Measurements from ENCODE around the gene EFNA5.

DNA sequence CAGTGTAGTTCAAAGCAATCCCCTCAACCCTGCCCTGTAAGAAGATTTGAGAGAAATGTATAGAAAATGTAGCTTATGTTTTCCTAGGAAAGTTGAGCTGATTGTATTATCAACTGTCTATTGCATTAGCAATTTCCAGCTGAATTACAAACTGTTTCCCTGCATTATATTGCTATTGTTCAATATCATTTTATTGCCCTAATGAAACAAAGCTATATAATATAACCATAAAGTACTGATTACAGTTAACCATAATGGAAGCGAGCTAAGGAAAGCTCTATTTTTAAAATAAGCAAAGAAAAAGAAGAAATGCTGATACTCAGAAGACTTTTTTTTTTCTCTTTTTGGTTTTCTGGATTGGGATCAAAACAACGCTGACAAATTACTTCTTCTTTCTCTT is 228.3 kb downstream of the EFNA5 start:
- TF ChIP-seq EZH2phosphoT487 (IDR thresholded peaks at IDR 0.05; ENCODE audit: unreplicated experiment) = no peak
- TF ChIP-seq, protein P1, sequence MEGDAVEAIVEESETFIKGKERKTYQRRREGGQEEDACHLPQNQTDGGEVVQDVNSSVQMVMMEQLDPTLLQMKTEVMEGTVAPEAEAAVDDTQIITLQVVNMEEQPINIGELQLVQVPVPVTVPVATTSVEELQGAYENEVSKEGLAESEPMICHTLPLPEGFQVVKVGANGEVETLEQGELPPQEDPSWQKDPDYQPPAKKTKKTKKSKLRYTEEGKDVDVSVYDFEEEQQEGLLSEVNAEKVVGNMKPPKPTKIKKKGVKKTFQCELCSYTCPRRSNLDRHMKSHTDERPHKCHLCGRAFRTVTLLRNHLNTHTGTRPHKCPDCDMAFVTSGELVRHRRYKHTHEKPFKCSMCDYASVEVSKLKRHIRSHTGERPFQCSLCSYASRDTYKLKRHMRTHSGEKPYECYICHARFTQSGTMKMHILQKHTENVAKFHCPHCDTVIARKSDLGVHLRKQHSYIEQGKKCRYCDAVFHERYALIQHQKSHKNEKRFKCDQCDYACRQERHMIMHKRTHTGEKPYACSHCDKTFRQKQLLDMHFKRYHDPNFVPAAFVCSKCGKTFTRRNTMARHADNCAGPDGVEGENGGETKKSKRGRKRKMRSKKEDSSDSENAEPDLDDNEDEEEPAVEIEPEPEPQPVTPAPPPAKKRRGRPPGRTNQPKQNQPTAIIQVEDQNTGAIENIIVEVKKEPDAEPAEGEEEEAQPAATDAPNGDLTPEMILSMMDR (conservative IDR thresholded peaks at IDR 0.05; ENCODE audit: low read depth in 2 of 2) = no peak
- TF ChIP-seq EZH2 (IDR thresholded peaks at IDR 0.05; ENCODE audit: low read depth, unreplicated experiment) = no peak
- TF ChIP-seq, protein P2, sequence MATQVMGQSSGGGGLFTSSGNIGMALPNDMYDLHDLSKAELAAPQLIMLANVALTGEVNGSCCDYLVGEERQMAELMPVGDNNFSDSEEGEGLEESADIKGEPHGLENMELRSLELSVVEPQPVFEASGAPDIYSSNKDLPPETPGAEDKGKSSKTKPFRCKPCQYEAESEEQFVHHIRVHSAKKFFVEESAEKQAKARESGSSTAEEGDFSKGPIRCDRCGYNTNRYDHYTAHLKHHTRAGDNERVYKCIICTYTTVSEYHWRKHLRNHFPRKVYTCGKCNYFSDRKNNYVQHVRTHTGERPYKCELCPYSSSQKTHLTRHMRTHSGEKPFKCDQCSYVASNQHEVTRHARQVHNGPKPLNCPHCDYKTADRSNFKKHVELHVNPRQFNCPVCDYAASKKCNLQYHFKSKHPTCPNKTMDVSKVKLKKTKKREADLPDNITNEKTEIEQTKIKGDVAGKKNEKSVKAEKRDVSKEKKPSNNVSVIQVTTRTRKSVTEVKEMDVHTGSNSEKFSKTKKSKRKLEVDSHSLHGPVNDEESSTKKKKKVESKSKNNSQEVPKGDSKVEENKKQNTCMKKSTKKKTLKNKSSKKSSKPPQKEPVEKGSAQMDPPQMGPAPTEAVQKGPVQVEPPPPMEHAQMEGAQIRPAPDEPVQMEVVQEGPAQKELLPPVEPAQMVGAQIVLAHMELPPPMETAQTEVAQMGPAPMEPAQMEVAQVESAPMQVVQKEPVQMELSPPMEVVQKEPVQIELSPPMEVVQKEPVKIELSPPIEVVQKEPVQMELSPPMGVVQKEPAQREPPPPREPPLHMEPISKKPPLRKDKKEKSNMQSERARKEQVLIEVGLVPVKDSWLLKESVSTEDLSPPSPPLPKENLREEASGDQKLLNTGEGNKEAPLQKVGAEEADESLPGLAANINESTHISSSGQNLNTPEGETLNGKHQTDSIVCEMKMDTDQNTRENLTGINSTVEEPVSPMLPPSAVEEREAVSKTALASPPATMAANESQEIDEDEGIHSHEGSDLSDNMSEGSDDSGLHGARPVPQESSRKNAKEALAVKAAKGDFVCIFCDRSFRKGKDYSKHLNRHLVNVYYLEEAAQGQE (IDR thresholded peaks at IDR 0.05; ENCODE audit: unreplicated experiment) = no peak
- no peak for TF ChIP-seq JUNB (IDR thresholded peaks at IDR 0.05; ENCODE audit: unreplicated experiment)
- TF ChIP-seq POLR2AphosphoS5 (IDR thresholded peaks at IDR 0.05; ENCODE audit: low read depth) = no peak
- TF ChIP-seq, protein P3, sequence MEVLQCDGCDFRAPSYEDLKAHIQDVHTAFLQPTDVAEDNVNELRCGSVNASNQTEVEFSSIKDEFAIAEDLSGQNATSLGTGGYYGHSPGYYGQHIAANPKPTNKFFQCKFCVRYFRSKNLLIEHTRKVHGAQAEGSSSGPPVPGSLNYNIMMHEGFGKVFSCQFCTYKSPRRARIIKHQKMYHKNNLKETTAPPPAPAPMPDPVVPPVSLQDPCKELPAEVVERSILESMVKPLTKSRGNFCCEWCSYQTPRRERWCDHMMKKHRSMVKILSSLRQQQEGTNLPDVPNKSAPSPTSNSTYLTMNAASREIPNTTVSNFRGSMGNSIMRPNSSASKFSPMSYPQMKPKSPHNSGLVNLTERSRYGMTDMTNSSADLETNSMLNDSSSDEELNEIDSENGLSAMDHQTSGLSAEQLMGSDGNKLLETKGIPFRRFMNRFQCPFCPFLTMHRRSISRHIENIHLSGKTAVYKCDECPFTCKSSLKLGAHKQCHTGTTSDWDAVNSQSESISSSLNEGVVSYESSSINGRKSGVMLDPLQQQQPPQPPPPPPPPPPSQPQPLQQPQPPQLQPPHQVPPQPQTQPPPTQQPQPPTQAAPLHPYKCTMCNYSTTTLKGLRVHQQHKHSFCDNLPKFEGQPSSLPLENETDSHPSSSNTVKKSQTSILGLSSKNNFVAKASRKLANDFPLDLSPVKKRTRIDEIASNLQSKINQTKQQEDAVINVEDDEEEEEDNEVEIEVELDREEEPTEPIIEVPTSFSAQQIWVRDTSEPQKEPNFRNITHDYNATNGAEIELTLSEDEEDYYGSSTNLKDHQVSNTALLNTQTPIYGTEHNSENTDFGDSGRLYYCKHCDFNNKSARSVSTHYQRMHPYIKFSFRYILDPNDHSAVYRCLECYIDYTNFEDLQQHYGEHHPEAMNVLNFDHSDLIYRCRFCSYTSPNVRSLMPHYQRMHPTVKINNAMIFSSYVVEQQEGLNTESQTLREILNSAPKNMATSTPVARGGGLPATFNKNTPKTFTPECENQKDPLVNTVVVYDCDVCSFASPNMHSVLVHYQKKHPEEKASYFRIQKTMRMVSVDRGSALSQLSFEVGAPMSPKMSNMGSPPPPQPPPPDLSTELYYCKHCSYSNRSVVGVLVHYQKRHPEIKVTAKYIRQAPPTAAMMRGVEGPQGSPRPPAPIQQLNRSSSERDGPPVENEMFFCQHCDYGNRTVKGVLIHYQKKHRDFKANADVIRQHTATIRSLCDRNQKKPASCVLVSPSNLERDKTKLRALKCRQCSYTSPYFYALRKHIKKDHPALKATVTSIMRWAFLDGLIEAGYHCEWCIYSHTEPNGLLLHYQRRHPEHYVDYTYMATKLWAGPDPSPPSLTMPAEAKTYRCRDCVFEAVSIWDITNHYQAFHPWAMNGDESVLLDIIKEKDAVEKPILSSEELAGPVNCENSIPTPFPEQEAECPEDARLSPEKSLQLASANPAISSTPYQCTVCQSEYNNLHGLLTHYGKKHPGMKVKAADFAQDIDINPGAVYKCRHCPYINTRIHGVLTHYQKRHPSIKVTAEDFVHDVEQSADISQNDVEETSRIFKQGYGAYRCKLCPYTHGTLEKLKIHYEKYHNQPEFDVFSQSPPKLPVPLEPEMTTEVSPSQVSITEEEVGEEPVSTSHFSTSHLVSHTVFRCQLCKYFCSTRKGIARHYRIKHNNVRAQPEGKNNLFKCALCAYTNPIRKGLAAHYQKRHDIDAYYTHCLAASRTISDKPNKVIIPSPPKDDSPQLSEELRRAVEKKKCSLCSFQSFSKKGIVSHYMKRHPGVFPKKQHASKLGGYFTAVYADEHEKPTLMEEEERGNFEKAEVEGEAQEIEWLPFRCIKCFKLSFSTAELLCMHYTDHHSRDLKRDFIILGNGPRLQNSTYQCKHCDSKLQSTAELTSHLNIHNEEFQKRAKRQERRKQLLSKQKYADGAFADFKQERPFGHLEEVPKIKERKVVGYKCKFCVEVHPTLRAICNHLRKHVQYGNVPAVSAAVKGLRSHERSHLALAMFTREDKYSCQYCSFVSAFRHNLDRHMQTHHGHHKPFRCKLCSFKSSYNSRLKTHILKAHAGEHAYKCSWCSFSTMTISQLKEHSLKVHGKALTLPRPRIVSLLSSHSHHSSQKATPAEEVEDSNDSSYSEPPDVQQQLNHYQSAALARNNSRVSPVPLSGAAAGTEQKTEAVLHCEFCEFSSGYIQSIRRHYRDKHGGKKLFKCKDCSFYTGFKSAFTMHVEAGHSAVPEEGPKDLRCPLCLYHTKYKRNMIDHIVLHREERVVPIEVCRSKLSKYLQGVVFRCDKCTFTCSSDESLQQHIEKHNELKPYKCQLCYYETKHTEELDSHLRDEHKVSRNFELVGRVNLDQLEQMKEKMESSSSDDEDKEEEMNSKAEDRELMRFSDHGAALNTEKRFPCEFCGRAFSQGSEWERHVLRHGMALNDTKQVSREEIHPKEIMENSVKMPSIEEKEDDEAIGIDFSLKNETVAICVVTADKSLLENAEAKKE (CRISPR knock-in tag; IDR thresholded peaks at IDR 0.05) = no peak
- no peak for TF ChIP-seq STAT1 (IDR thresholded peaks at IDR 0.05; ENCODE audit: unreplicated experiment)
- TF ChIP-seq CREB1 (CRISPR knock-in tag; IDR thresholded peaks at IDR 0.05; ENCODE audit: low read depth) = no peak
- no peak for TF ChIP-seq NANOG (IDR thresholded peaks at IDR 0.05; ENCODE audit: borderline replicate concordance)
- TF ChIP-seq, protein P4, sequence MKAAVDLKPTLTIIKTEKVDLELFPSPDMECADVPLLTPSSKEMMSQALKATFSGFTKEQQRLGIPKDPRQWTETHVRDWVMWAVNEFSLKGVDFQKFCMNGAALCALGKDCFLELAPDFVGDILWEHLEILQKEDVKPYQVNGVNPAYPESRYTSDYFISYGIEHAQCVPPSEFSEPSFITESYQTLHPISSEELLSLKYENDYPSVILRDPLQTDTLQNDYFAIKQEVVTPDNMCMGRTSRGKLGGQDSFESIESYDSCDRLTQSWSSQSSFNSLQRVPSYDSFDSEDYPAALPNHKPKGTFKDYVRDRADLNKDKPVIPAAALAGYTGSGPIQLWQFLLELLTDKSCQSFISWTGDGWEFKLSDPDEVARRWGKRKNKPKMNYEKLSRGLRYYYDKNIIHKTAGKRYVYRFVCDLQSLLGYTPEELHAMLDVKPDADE (IDR thresholded peaks at IDR 0.05) = no peak
